K562 (cell line): ENCODE results near the gene LRRC47. TPM values are rescaled to one million over a fixed set of nuclear protein-coding genes. Genes with fewer than 3 reads are reported as not detected.
A peak's percentile ranks its signal among the peaks of the same experiment; 100 is the strongest.

Source experiments
- ADNP ChIP-seq: fragments of 200-800 bp; sonication (Bioruptor generic); IDR thresholded peaks from 2 replicates; pipeline ENCODE4 v1.6.1; 2016; ENCODE audit warnings: missing genetic modification characterization, missing compliant biosample characterization
- ETV5 ChIP-seq: sonication (generic); formaldehyde crosslinking; IDR thresholded peaks from 2 replicates; pipeline ENCODE4 v1.4.0; 2020; ENCODE audit warnings: low read depth, mild to moderate bottlenecking, missing genetic modification reagents
- JUND ChIP-seq, 2 experiments: IDR thresholded peaks; 2 replicates in 1 of 2; 3 replicates in 1 of 2; pipeline ENCODE4 v1.6.1; 2011; ENCODE audit warnings: borderline replicate concordance in 2 of 2, low read depth in 2 of 2, low read length in 2 of 2, improper control_type of control experiment in 1 of 2, missing biosample characterization in 1 of 2, missing genetic modification characterization in 1 of 2, missing genetic modification reagents in 1 of 2
- MTA1 ChIP-seq: fragments of 450-650 bp; IDR thresholded peaks from 2 replicates; pipeline ENCODE4 v1.6.1; 2017; ENCODE audit warnings: borderline replicate concordance
- PHF20 ChIP-seq: fragments of 450-650 bp; IDR thresholded peaks from 2 replicates; pipeline ENCODE4 v1.6.1; 2018; ENCODE audit not compliant: partially characterized antibody
- TCF7L2 ChIP-seq: fragments of 150-350 bp; IDR thresholded peaks from 2 replicates; pipeline ENCODE4 v1.6.1; 2016; ENCODE audit warnings: low read depth, mild to moderate bottlenecking, low read length, moderate library complexity
- TRIM28 ChIP-seq: fragments of 450-650 bp; IDR thresholded peaks from 2 replicates; pipeline ENCODE4 v1.6.1; 2017
- ZBED1 ChIP-seq: IDR thresholded peaks from 2 replicates; pipeline ENCODE4 v1.6.1; 2014
- ZNF197 ChIP-seq: fragments of 200-800 bp; sonication (Bioruptor generic); IDR thresholded peaks from 2 replicates; pipeline ENCODE4 v1.6.1; 2016; ENCODE audit warnings: low read depth, missing genetic modification characterization, missing compliant biosample characterization
- ZNF764 ChIP-seq: fragments of 250-450 bp; sonication (Bioruptor Pico); IDR thresholded peaks from 2 replicates; pipeline ENCODE4 v1.4.0; 2020; ENCODE audit warnings: low read depth, mild to moderate bottlenecking, moderate library complexity
- ZSCAN29 ChIP-seq: fragments of 450-650 bp; IDR thresholded peaks from 2 replicates; pipeline ENCODE4 v1.6.1; 2017
- polyA plus RNA-seq, 8 experiments: library from polyadenylated mRNA; depleted of rRNA in 4 of 8; stranded (reverse) in 5 of 8; unstranded in 3 of 8; fragments of >200 nt; fragmentation: Nextera tagmentation in 2 of 8; fragmentation: Illumina TruSeq in 1 of 8; extraction: Ambion mirVana in 2 of 8; extraction: Trizol in 1 of 8; gene quantifications; 2 replicates each; pipeline versions ENCODE4 v1.2.1 to v1.2.3, GENCODE V29; 2011 to 2014; ENCODE audit warnings: inconsistent platforms in 1 of 8, missing spikeins in 1 of 8
- total RNA-seq, 7 experiments: library from RNA; depleted of rRNA in 6 of 7; stranded (reverse); fragments of >200 nt in 6 of 7; fragmentation: Illumina TruSeq in 2 of 7; extraction: Trizol in 2 of 7; gene quantifications; 2 replicates each; pipeline versions ENCODE4 v1.2.1 to v1.2.3, GENCODE V29; 2011 to 2021; ENCODE audit warnings: low replicate concordance in 1 of 7
- TF ChIP-seq, protein P1 (sequence below): fragments of 450-650 bp; IDR thresholded peaks from 2 replicates; pipeline ENCODE4 v1.6.1; 2017; ENCODE audit warnings: antibody characterized with exemption
- TF ChIP-seq, protein P2 (sequence below), 2 experiments: fragments of 450-650 bp in 1 of 2; sonication (generic) in 1 of 2; formaldehyde crosslinking in 1 of 2; IDR thresholded peaks in 1 of 2; conservative IDR thresholded peaks in 1 of 2; 2 replicates each; pipeline versions ENCODE4 v1.6.1 to v1.8.1; 2016 to 2023; ENCODE audit warnings: mild to moderate bottlenecking in 2 of 2, moderate library complexity in 2 of 2, inconsistent platforms in 1 of 2, missing genetic modification reagents in 1 of 2
- TF ChIP-seq, protein P3 (sequence below): fragments of 450-650 bp; IDR thresholded peaks from 2 replicates; pipeline ENCODE4 v1.6.1; 2017; ENCODE audit warnings: antibody characterized with exemption, mild to moderate bottlenecking
- TF ChIP-seq, protein P4 (sequence below), 3 experiments: fragments of 200-800 bp in 1 of 3; fragments of 250-450 bp in 1 of 3; fragments of 450-650 bp in 1 of 3; sonication (Bioruptor Pico) in 1 of 3; sonication (Bioruptor generic) in 1 of 3; formaldehyde crosslinking in 1 of 3; IDR thresholded peaks; 2 replicates each; pipeline versions ENCODE4 v1.6.1 to v1.8.0; 2016 to 2022; ENCODE audit warnings: mild to moderate bottlenecking in 2 of 3, missing genetic modification characterization in 2 of 3, missing compliant biosample characterization in 1 of 3, moderate library complexity in 1 of 3

Gene LRRC47
- total and polyA plus RNA-seq, 9 of the 15 experiments (the other 6 are each of a cell fraction or from before 2014, with no cell fraction given) = 4.6 to 68.0 (median 35.9) TPM

DNA sequence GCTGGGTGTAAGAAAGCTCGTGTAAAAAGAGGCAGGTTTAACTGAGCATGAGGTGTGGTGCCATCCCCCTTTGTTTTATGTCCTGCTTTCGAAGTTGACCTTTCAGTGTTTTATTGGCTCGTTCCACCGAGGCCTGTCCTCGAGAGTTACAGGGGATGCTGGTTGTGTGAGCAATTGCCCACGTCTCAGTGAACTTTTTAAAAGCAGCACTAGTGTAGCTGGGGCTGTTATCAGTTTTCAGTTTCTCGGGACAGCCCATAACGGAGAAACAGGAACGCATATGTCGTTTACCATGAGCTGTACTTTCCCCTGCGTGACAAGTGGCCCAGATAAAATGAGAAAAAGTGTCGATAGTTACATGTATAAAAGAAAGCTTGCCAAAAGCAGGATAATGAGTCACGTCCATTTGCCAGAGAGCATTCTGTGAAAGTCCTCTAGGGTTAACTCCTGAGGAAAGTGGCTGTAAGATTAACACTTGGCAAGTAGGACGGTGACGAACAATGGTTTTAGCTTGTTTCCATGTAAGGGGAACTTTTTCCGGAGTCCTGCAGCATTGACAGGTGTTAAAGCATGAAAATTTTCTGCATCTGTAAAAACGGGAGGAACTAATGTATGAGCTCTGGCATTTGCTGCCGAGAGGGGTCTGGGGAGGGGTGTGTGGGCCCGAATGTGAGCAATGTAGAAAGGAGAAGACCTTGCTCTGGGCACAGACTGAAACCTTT is 7.8 kb upstream of the LRRC47 start (continued):
- TF ChIP-seq, protein P1, sequence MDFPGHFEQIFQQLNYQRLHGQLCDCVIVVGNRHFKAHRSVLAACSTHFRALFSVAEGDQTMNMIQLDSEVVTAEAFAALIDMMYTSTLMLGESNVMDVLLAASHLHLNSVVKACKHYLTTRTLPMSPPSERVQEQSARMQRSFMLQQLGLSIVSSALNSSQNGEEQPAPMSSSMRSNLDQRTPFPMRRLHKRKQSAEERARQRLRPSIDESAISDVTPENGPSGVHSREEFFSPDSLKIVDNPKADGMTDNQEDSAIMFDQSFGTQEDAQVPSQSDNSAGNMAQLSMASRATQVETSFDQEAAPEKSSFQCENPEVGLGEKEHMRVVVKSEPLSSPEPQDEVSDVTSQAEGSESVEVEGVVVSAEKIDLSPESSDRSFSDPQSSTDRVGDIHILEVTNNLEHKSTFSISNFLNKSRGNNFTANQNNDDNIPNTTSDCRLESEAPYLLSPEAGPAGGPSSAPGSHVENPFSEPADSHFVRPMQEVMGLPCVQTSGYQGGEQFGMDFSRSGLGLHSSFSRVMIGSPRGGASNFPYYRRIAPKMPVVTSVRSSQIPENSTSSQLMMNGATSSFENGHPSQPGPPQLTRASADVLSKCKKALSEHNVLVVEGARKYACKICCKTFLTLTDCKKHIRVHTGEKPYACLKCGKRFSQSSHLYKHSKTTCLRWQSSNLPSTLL = no peak
- TF ChIP-seq JUND (IDR thresholded peaks at IDR 0.05; ENCODE audit: borderline replicate concordance, low read depth, low read length) = no peak; the same call in 1 of the 2 replicates
- peak; percentile 38; the same call in 1 of the 3 replicates for TF ChIP-seq JUND (tag; IDR thresholded peaks at IDR 0.05; ENCODE audit: borderline replicate concordance, low read depth, low read length)
- TF ChIP-seq MTA1 = 0 out of 2 replicates have a peak, but pooled peaks have one; percentile 14
- no peak for TF ChIP-seq ADNP (tag)
- TF ChIP-seq, protein P2, sequence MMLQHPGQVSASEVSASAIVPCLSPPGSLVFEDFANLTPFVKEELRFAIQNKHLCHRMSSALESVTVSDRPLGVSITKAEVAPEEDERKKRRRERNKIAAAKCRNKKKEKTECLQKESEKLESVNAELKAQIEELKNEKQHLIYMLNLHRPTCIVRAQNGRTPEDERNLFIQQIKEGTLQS (IDR thresholded peaks at IDR 0.05) = peak; percentile 37; the same call in 1 of the 2 replicates
- TF ChIP-seq, protein P2 (CRISPR knock-in tag; conservative IDR thresholded peaks at IDR 0.05) = no peak
- 0 out of 2 replicates have a peak, but pooled peaks have one; percentile 16 for TF ChIP-seq TRIM28
- 0 out of 2 replicates have a peak, but pooled peaks have one; percentile 44 for TF ChIP-seq ETV5 (CRISPR knock-in tag)
- no peak for TF ChIP-seq ZBED1
- TF ChIP-seq ZNF764 (CRISPR knock-in tag) = no peak
- TF ChIP-seq ZNF197 (CRISPR knock-in tag) = no peak
- 0 out of 2 replicates have a peak, but pooled peaks have one; percentile 29 for TF ChIP-seq ZSCAN29
- no peak for TF ChIP-seq TCF7L2
- TF ChIP-seq, protein P3, sequence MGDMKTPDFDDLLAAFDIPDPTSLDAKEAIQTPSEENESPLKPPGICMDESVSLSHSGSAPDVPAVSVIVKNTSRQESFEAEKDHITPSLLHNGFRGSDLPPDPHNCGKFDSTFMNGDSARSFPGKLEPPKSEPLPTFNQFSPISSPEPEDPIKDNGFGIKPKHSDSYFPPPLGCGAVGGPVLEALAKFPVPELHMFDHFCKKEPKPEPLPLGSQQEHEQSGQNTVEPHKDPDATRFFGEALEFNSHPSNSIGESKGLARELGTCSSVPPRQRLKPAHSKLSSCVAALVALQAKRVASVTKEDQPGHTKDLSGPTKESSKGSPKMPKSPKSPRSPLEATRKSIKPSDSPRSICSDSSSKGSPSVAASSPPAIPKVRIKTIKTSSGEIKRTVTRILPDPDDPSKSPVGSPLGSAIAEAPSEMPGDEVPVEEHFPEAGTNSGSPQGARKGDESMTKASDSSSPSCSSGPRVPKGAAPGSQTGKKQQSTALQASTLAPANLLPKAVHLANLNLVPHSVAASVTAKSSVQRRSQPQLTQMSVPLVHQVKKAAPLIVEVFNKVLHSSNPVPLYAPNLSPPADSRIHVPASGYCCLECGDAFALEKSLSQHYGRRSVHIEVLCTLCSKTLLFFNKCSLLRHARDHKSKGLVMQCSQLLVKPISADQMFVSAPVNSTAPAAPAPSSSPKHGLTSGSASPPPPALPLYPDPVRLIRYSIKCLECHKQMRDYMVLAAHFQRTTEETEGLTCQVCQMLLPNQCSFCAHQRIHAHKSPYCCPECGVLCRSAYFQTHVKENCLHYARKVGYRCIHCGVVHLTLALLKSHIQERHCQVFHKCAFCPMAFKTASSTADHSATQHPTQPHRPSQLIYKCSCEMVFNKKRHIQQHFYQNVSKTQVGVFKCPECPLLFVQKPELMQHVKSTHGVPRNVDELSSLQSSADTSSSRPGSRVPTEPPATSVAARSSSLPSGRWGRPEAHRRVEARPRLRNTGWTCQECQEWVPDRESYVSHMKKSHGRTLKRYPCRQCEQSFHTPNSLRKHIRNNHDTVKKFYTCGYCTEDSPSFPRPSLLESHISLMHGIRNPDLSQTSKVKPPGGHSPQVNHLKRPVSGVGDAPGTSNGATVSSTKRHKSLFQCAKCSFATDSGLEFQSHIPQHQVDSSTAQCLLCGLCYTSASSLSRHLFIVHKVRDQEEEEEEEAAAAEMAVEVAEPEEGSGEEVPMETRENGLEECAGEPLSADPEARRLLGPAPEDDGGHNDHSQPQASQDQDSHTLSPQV = peak; percentile 87
- TF ChIP-seq, protein P4, sequence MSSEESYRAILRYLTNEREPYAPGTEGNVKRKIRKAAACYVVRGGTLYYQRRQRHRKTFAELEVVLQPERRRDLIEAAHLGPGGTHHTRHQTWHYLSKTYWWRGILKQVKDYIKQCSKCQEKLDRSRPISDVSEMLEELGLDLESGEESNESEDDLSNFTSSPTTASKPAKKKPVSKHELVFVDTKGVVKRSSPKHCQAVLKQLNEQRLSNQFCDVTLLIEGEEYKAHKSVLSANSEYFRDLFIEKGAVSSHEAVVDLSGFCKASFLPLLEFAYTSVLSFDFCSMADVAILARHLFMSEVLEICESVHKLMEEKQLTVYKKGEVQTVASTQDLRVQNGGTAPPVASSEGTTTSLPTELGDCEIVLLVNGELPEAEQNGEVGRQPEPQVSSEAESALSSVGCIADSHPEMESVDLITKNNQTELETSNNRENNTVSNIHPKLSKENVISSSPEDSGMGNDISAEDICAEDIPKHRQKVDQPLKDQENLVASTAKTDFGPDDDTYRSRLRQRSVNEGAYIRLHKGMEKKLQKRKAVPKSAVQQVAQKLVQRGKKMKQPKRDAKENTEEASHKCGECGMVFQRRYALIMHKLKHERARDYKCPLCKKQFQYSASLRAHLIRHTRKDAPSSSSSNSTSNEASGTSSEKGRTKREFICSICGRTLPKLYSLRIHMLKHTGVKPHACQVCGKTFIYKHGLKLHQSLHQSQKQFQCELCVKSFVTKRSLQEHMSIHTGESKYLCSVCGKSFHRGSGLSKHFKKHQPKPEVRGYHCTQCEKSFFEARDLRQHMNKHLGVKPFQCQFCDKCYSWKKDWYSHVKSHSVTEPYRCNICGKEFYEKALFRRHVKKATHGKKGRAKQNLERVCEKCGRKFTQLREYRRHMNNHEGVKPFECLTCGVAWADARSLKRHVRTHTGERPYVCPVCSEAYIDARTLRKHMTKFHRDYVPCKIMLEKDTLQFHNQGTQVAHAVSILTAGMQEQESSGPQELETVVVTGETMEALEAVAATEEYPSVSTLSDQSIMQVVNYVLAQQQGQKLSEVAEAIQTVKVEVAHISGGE (CRISPR knock-in tag; IDR thresholded peaks at IDR 0.05) = peak in 1 of 3 experiments; percentile 37; a peak in 1 of 6 replicates
- TF ChIP-seq PHF20 = no peak
